Tibial nerve (tissue), 4 donors: ENCODE measurements around the gene KEAP1.

ENCODE experiments used
- EP300 ChIP-seq, 2 donors: sonication (generic); formaldehyde crosslinking; IDR thresholded peaks; one replicate each; pipeline ENCODE4 v1.6.1; 2017; ENCODE audit warnings: antibody characterized with exemption in 2 of 2, mild to moderate bottlenecking in 1 of 2
- POLR2A ChIP-seq, 2 donors: fragments of 450-650 bp; IDR thresholded peaks; one replicate each; pipeline ENCODE4 v1.6.1; 2017; ENCODE audit warnings: antibody characterized with exemption in 2 of 2, mild to moderate bottlenecking in 2 of 2, moderate library complexity in 2 of 2
- TF ChIP-seq, protein P1 (sequence below), 5 experiments: fragments of 200-600 bp in 3 of 5; fragments of 450-650 bp in 2 of 5; sonication (generic) in 3 of 5; IDR thresholded peaks; one replicate each; pipeline ENCODE4 v1.5.1; 2016 to 2019; ENCODE audit warnings: antibody characterized with exemption in 5 of 5, mild to moderate bottlenecking in 3 of 5, moderate library complexity in 2 of 5

DNA sequence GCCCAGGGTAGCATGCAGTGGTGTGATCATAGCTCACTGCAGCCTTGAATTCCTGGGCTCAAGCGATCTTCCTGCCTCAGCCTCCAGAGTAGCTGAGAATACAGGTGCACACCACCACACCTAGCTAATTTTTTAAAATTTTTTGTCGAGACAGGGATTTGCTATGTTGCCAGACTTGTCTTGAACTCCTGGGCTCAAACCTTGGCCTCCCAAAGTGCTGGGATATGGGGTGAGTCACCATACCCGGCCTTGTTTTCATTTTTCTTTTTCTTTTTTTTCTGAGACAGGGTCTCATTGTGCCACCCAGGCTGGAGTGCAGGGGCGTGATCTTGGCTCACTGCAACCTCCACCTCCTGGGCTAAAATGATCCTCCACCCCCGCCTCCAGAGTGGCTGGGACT, 38.7 kb downstream of the KEAP1 start:
- no peak for TF ChIP-seq POLR2A (IDR thresholded peaks at IDR 0.05)
- TF ChIP-seq, protein P1, sequence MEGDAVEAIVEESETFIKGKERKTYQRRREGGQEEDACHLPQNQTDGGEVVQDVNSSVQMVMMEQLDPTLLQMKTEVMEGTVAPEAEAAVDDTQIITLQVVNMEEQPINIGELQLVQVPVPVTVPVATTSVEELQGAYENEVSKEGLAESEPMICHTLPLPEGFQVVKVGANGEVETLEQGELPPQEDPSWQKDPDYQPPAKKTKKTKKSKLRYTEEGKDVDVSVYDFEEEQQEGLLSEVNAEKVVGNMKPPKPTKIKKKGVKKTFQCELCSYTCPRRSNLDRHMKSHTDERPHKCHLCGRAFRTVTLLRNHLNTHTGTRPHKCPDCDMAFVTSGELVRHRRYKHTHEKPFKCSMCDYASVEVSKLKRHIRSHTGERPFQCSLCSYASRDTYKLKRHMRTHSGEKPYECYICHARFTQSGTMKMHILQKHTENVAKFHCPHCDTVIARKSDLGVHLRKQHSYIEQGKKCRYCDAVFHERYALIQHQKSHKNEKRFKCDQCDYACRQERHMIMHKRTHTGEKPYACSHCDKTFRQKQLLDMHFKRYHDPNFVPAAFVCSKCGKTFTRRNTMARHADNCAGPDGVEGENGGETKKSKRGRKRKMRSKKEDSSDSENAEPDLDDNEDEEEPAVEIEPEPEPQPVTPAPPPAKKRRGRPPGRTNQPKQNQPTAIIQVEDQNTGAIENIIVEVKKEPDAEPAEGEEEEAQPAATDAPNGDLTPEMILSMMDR (IDR thresholded peaks at IDR 0.05), result no peak
- no peak for TF ChIP-seq EP300 (IDR thresholded peaks at IDR 0.05)
